Umbilical cord (tissue), 2 donors: ENCODE data around the gene DDX27. TPM values are rescaled to one million over a fixed set of nuclear protein-coding genes. Genes with fewer than 3 reads are reported as not detected.

ENCODE experiments used
- DNase-seq: peaks from one replicate; pipeline ENCODE4 v3.0.0-alpha.2; 2015; ENCODE audit warnings: low spot score
- total RNA-seq: library from RNA; depleted of rRNA; stranded (reverse); fragments of >200 nt; gene quantifications from one replicate; pipeline ENCODE4 v1.2.3, GENCODE V29; 2014; ENCODE audit warnings: low replicate concordance; ENCODE audit not compliant: insufficient read depth

The DDX27 gene
- total RNA-seq, 1 donor from 2014 or later, result 20.7 TPM

GRCh38 chr20:49278036-49278817 lies 59.0 kb downstream of the DDX27 start, which contains the start of gene ZNFX1:
Gene ZNFX1, minus strand, starts transcription at chr20:49278057. Its CDS starts 2,218 bp downstream, at chr20:49275839.
- peak; percentile 99 for DNase-seq

DNA sequence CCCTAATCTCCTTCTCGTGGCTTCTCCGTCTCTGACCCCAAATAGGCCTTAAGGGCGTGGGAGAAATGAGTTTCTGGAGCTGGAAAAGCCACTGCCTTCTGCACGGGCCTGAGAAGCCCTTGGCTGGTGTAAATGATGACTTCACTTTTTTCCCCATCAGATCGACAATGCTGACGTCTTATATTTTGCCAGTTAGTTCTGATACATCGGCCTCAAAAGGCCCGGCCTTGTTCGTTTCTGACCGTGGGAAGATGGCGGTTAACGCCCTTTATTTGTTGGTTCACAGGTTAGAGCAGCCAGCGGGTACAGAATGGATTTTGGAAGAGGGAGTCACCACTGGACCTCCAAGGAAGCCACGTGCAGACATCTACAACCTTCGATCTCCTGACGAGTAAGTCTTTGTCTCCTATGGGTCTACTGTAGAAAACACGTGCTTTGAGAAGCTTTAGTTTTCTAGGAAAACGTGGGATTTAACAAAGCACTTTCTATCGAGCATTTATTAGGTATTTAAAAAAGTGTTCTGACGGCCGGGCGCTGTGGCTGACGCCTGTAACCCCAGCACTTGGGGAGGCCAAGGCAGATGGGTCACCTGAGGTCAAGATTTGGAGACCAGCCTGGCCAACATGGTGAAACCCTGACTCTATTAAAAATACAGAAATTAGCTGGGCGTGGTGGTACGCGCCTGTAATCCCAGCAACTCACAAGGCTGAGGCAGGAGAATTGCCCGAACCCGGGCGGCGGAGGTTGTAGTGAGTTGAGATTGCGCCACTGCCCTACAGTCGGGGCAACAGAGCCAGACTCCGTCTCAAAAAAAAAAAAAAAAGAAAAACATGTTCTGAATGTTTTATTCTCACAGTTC lies 59.8 kb downstream of the DDX27 start:
- no peak for DNase-seq

GRCh38 chr20:49279677-49280462 lies 60.7 kb downstream of the DDX27 start:
- no peak for DNase-seq

DNA sequence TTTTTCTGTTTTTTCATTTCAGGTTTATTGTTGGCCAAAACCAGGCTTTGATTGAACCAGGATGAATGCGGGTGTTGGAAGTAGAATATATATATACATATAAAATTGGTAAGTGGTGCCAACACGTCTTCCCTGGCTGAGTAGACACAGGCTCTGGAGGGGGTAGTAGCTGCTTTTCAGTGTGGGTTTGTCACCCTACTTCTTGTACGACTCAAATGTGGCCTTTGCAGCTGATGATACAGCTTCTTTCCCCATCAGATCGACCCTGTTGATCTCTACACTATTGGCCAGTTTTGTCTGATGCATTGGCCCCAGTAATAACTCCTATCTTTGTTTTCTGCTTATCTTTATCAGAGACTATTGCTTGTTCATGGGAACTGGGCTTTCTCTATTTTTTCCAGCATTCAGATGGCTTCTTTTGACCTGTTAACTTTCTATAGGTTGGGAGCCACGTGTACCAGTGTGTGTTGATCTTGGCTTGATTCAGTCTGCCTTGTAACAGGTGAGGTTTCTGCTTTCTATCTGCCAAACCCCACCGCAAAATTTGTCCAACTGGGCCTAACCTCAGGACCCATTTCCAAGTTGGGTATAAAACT lies 61.3 kb downstream of the DDX27 start:
- DNase-seq, result no peak

DNA sequence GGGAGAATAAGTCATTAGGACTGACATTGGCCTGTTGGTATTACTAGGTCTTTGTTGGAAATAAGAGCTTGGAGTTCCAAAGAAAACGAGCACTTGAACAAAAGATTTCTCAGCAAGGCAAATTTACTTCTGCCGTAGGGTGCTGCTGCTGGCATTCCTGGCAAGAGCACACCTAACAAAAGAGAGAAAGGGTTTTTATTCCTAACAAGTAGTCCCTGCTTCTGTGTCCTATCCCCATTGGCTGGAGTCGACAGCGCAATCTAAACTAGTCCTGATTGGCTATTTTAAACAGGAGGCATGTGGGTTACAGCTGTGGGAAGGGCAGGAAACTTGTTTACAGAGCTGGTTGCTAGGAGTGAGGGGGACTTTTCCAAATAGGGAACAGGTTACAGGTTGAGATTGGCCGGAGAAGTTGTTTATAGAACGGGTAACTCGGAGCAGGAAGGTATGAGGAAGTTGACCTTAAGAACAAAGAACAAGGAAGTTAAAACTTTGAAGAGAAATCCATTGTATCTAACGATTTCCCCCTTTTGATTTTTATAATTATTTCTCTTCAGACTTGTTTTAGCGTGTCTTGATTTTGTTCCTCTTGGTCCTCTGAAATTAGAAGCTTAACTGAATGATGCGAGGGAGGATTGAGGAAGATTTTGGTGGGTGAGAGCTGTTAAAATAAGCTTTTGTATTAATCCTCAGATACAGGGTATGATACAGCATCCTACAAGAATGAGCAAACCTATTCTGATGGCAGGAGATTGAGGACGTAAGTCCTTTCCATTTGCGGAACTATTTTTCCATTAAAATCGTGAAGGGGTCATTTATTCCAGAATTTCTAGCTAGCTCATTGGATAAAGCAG lies 62.1 kb downstream of the DDX27 start:
- no peak for DNase-seq

DNA sequence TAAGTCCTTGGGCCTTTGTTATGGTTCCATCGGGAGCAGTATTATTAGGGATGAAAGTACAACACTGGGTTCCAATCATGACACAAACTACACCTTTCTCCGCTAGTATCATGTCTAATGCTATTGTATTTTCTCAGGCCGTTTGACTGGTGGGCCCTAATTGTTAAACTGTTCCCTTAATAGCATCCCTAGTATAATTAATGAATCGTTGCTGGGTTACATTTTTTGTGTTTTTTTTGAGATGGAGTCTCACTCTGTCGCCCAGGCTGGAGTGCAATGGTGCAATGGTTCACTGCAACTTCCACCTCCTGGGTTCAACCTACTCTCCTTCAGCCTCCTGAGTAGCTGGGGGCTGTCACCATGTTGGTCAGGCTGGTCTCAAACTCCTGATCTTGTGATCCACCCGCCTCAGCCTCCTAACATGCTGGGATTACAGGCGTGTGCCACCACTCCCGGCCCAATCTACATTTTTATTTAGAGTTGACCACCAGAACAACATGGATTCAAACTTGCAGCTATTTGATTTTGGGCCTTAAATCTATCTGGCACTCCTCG lies 62.8 kb downstream of the DDX27 start:
- DNase-seq, result no peak

GRCh38 chr20:49282584-49283171 lies 63.5 kb downstream of the DDX27 start:
- DNase-seq, result no peak

- DNase-seq, result no peak
Measured at GRCh38 chr20:49283176-49283702, 64.0 kb downstream of the DDX27 start.

DNA sequence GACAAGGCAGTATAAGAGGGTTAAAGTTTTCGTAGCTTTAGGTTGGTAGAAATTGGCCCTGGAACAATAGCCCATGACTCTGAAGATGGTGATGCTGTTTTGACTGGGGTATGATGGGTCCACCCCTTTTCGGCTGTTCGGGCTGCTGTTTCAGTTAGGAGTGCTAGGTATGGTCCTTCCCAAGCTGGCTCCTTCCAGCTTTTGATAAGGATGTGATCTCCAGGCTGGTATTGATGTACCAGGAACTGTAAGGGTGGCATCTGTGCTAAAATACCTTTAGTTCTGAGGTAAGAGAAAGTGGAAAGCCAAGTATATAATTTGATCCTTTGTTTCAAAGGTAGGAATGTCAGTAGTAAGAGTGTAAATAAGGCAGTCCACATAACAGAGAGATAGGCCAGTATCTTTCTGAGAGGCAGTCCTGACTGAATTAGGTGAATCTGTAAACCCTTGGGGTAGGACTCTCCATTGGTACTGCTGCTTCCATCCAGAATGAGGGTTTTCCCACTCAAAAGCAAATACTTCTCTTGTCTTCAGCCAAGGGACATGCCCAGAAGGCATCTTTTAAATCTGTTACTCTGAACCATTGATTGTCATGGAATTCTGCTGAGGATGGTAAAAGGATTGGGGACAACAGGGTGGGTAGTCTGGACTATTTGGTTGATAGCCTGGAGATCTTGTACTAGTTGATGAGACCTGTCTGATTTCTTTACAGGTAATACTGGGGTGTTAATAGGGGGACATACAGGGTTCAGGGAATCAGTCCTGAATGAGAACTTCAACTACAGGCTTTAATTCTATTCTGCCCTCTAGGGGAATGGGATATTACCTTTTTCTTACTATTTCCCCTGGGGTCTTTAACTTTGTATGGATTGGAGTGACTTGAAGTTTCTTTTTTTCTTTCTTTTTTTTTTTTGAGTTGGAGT lies 64.7 kb downstream of the DDX27 start:
- DNase-seq, result no peak

DNA sequence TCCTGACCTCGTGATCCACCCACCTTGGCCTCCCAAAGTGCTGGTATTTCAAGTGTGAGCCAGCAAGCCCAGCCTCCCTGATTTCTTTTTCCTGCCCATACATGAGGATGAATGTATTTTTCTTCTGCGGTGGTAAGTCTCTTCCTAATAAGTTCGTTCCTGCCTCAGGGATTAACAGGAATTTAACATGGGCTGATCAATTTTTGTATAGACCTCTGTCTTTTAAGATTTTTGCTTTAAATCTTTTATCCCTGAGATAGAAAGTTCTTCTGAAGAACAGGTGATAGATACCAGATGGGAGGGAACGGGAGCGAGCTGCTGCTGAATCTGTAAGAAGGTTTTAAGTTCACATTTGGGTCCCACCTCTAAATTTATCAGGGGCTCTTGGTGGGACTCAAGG lies 65.6 kb downstream of the DDX27 start:
- no peak for DNase-seq

- no peak for DNase-seq
Measured at GRCh38 chr20:49285233-49285668, 66.0 kb downstream of the DDX27 start.

DNA sequence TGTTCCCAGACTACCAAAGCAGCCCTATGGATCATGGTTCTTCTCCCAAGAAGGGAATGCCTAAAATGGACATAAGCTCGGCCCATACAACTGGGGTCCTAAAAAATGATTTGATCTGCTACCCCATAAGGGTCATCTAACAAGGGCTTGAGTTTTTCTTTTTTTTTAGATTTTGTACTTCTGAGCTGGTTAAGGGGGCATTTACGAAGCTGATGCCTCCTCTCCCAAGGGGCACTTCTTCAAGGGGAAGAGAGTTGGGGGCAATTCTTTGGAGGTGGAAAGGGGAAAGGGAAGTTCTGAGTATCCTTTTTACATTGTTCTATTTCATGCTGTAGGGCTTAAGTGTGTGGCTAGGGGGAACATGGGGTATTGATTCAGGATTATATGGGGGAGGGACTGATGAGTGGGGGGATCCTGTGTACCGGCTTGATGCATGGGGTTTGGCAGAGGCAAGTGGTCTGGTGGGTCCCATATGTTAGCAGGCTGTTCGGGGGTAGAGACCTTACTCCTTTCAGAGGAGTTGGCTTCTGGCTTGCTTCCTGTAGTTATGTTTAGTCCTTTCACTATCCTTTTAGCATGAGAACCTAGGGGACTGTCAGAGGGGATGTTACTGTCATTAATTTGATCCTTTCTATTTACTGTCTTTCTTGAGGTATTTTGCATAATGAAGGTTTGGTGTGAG lies 66.7 kb downstream of the DDX27 start:
- no peak for DNase-seq

GRCh38 chr20:49286689-49287551 lies 67.7 kb downstream of the DDX27 start:
- DNase-seq, result no peak

- no peak for DNase-seq
Measured at GRCh38 chr20:49287555-49288249, 68.5 kb downstream of the DDX27 start.

DNA sequence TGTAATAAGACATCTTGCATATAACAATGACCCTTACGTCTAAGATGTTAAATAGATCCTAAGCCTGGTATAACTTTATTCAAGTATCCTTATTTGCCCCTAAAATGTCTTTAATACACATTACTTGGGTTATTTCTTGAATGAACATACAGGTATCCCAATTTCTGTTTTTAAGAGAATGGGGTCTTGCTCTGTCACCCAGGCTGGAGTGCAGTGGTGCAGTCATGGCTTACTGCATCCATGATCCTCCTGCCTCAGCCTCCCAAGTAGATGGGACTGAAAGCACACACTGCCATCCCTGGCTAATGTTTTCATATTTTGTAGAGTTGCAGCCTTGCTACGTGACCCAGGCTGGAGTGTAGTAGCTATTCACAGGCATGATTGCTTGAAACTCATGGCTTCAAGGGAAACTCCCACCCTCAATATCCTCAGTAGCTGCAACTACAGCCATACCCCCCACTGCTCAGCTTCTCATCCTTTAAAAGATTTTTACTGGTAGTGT lies 69.1 kb downstream of the DDX27 start:
- no peak for DNase-seq
